ENCODE data around the gene POLDIP2.
"Not testable (repeated sequence)": the region's sequence is repeated elsewhere in the genome, so short reads cannot be mapped to it uniquely, and the experiment has no call there.

Gene POLDIP2

GRCh38 chr17:28344011-28344410, 13.3 kb downstream of the POLDIP2 start:
- H3K36me3 Mint-ChIP-seq (ENCODE audit: low read depth) = peaks cover 48% of the 10 kb centered on the region
- no peak overlapping the region for H3K4me3 Mint-ChIP-seq
- H3K9me3 Mint-ChIP-seq = no peaks in the 10 kb centered on the region
- H3K27me3 Mint-ChIP-seq (ENCODE audit: low read depth) = no peaks in the 10 kb centered on the region
- no peak for DNase-seq (ENCODE audit: low spot score)
- no peaks in the 10 kb centered on the region for H3K4me1 Mint-ChIP-seq (ENCODE audit: low read depth)
- H3K27ac Mint-ChIP-seq = no peak overlapping the region

GRCh38 chr17:28343491-28343932, 13.8 kb downstream of the POLDIP2 start:
- Mint-ChIP-seq H3K27me3 (ENCODE audit: low read depth) (no peaks in the 10 kb centered on the region), H3K4me3 (no peak overlapping the region), H3K9me3 (no peaks in the 10 kb centered on the region), H3K27ac (no peak overlapping the region), H3K4me1 (ENCODE audit: low read depth) (peaks cover under 1% of the 10 kb centered on the region), H3K36me3 (ENCODE audit: low read depth) (peaks cover 49% of the 10 kb centered on the region)
- DNase-seq (ENCODE audit: low spot score) = no peak

- Mint-ChIP-seq H3K9me3 (no peaks in the 10 kb centered on the region), H3K4me1 (ENCODE audit: low read depth) (peaks cover 6% of the 10 kb centered on the region), H3K36me3 (ENCODE audit: low read depth) (peaks cover 42% of the 10 kb centered on the region), H3K27ac (no peak overlapping the region), H3K27me3 (ENCODE audit: low read depth) (no peaks in the 10 kb centered on the region), H3K4me3 (no peak overlapping the region)
- DNase-seq (ENCODE audit: low spot score) = no peak
Observed at GRCh38 chr17:28342313-28342712, 15.0 kb downstream of the POLDIP2 start.

GRCh38 chr17:28341516-28341915, 15.8 kb downstream of the POLDIP2 start:
- Mint-ChIP-seq H3K9me3 (no peaks in the 10 kb centered on the region), H3K4me1 (ENCODE audit: low read depth) (peaks cover 14% of the 10 kb centered on the region)

GRCh38 chr17:28340374-28340773, 17.0 kb downstream of the POLDIP2 start:
- Mint-ChIP-seq H3K9me3 (no peaks in the 10 kb centered on the region), H3K27me3 (ENCODE audit: low read depth) (no peaks in the 10 kb centered on the region), H3K36me3 (ENCODE audit: low read depth) (peaks cover 28% of the 10 kb centered on the region), H3K4me1 (ENCODE audit: low read depth) (peaks cover 17% of the 10 kb centered on the region), H3K4me3 (no peak overlapping the region), H3K27ac (no peak overlapping the region)
- no peak for DNase-seq (ENCODE audit: low spot score)

More at GRCh38 chr17:28341516-28341915, 15.8 kb downstream of the POLDIP2 start:
- Mint-ChIP-seq H3K4me3 (no peak overlapping the region), H3K27me3 (ENCODE audit: low read depth) (no peaks in the 10 kb centered on the region), H3K27ac (no peak overlapping the region), H3K36me3 (ENCODE audit: low read depth) (peaks cover 35% of the 10 kb centered on the region)
- no peak for DNase-seq (ENCODE audit: low spot score)

DNA sequence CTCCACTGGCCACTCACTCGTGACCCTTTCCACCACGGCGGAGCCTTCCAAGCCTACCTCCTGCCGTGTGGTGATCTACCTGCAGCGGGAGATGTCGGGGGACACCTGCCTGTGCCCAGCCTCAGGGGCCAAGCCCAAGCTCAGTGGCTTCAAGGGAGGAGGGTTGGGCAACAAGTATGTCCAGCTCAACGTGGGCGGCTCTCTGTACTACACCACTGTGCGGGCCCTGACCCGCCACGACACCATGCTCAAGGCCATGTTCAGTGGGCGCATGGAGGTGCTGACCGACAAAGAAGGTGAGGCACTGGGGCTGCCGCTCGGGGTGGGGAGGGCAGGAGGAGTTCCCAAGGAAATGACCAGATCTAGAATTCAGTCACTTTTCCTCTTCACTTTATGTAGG, 17.9 kb downstream of the POLDIP2 start:
- no peak for DNase-seq (ENCODE audit: low spot score)
- no peak overlapping the region for H3K27ac Mint-ChIP-seq
- no peaks in the 10 kb centered on the region for H3K27me3 Mint-ChIP-seq (ENCODE audit: low read depth)
- H3K36me3 Mint-ChIP-seq (ENCODE audit: low read depth) = peaks cover 26% of the 10 kb centered on the region
- H3K4me3 Mint-ChIP-seq = no peak overlapping the region
- H3K9me3 Mint-ChIP-seq = no peaks in the 10 kb centered on the region
- H3K4me1 Mint-ChIP-seq (ENCODE audit: low read depth) = peaks cover 23% of the 10 kb centered on the region

DNA sequence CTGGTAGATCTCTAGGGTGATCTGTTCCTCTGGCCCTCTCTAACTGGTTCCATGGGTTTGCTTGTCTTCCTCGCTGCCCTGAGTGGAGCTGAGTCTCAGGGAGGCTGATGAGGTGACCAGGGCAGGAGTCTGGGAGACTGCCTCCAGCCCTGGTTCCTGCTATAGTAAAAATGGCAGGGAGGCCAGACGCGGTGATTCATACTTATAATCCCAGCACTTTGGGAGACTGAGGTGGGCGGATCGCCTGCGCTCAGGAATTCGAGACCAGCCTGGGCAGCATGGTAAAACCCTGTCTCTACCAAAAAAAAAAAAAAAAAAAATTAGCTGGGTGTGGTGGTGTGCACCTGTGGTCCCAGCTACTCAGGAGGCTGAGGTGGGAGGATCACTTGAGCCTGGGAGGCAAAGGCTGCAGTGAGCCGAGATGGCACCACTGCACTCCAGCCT, 18.5 kb downstream of the POLDIP2 start:
- not testable (repeated sequence) for H3K4me3 Mint-ChIP-seq; DNase-seq (ENCODE audit: low spot score); H3K9me3 Mint-ChIP-seq; H3K27me3 Mint-ChIP-seq (ENCODE audit: low read depth); H3K27ac Mint-ChIP-seq
- peaks cover 29% of the 10 kb centered on the region for H3K4me1 Mint-ChIP-seq (ENCODE audit: low read depth)
- H3K36me3 Mint-ChIP-seq (ENCODE audit: low read depth) = peaks cover 22% of the 10 kb centered on the region

GRCh38 chr17:28338056-28338768, 19.1 kb downstream of the POLDIP2 start:
- Mint-ChIP-seq H3K27ac (peak overlapping the region; percentile 41), H3K4me3 (no peak overlapping the region)
- no peak for DNase-seq (ENCODE audit: low spot score)

GRCh38 chr17:28335959-28336871, 21.1 kb downstream of the POLDIP2 start:
- no peaks in the 10 kb centered on the region for H3K9me3 Mint-ChIP-seq
- peaks cover 7% of the 10 kb centered on the region for H3K36me3 Mint-ChIP-seq (ENCODE audit: low read depth)
- no peaks in the 10 kb centered on the region for H3K27me3 Mint-ChIP-seq (ENCODE audit: low read depth)
- H3K4me3 Mint-ChIP-seq = peak overlapping the region; percentile 96
- peak overlapping the region; percentile 97 for H3K27ac Mint-ChIP-seq
- DNase-seq (ENCODE audit: low spot score) = peak; percentile 22
- H3K4me1 Mint-ChIP-seq (ENCODE audit: low read depth) = peaks cover 31% of the 10 kb centered on the region

More at GRCh38 chr17:28338056-28338768, 19.1 kb downstream of the POLDIP2 start:
- Mint-ChIP-seq H3K36me3 (ENCODE audit: low read depth) (peaks cover 22% of the 10 kb centered on the region), H3K27me3 (ENCODE audit: low read depth) (no peaks in the 10 kb centered on the region), H3K4me1 (ENCODE audit: low read depth) (peaks cover 30% of the 10 kb centered on the region), H3K9me3 (no peaks in the 10 kb centered on the region)

DNA sequence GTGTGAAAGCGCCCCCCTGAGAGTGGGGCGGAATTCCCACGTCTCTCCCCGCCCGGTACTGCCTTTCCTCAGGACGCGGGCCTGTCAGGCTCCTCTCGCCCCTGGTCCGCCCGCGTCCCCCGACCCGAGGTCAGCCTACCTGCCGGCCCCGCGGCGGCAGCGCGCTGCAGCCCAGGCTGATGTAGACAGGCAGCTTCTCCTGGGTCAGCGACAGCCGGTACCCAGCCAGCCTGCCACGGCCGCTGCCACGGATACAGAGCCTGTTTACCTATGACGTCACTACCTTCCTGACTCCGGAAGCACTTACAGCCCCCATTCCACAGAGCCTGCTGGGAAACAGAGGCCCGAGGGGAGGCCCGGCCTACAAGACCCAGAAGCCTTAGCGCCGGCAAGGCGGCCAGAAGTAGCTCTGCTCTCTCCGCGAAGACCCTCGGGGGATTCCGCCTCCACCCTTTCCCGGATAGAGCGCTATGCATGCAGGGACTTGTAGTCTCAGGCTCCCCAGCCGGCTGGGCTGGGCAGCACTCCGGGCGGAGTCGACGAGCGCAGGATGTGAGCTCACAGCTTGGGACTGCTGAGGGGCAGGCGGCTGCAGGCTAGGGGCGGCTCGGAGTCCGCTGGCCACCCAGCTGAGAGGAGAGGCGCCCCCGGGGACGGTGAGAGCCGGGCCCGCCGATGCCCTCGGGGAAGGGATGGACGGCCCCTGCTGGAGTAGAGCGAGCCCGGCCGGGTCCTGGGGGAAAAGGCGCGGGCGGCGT, 21.9 kb downstream of the POLDIP2 start, which contains the start of the genes IFT20 and TNFAIP1:
Gene IFT20, minus strand, starts transcription at position 272 of the 758 bp plus-strand sequence. CDS start 3,487 bp downstream, outside the sequence.
Gene TNFAIP1, plus strand, starts transcription at position 561 of the 758 bp plus-strand sequence. CDS start 3,761 bp downstream, outside the sequence.
- no peaks in the 10 kb centered on the region for H3K27me3 Mint-ChIP-seq (ENCODE audit: low read depth)
- peaks cover 6% of the 10 kb centered on the region for H3K36me3 Mint-ChIP-seq (ENCODE audit: low read depth)
- no peaks in the 10 kb centered on the region for H3K9me3 Mint-ChIP-seq
- H3K4me3 Mint-ChIP-seq = peak within 1 kb of the TSS; percentile 96
- DNase-seq (ENCODE audit: low spot score) = peak; percentile 99
- H3K4me1 Mint-ChIP-seq (ENCODE audit: low read depth) = peaks cover 31% of the 10 kb centered on the region
- H3K27ac Mint-ChIP-seq = peak within 1 kb of the TSS; percentile 97

DNA sequence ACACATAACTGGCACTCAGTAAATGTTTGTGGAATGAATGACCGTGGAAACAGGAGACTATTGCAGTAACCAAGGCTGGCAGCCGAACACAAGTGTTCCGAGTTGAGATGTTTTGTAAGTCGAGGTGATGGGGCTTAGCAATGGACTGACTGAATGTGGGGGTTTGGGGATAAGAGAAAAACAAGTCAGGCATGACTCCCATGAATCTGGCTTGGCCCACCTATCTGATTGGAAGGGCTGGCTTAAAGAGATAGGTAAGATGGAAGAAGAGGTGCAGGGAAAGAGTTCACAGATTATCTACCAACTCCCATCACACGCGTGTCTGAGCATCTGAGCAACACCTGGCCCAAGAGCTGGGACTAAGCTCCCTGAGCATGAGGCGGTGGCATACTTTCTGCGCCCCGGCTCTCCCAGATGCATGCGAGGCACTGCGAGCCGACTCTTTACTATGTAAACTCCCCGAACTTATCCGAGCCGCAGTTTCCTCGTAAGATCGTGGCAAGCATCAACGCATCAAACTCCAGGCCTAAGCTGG, 22.6 kb downstream of the POLDIP2 start:
- Mint-ChIP-seq H3K36me3 (ENCODE audit: low read depth) (peaks cover 2% of the 10 kb centered on the region), H3K27ac (peak overlapping the region; percentile 97), H3K9me3 (no peaks in the 10 kb centered on the region), H3K4me1 (ENCODE audit: low read depth) (peaks cover 31% of the 10 kb centered on the region), H3K4me3 (peak overlapping the region; percentile 96), H3K27me3 (ENCODE audit: low read depth) (no peaks in the 10 kb centered on the region)
- no peak for DNase-seq (ENCODE audit: low spot score)

DNA sequence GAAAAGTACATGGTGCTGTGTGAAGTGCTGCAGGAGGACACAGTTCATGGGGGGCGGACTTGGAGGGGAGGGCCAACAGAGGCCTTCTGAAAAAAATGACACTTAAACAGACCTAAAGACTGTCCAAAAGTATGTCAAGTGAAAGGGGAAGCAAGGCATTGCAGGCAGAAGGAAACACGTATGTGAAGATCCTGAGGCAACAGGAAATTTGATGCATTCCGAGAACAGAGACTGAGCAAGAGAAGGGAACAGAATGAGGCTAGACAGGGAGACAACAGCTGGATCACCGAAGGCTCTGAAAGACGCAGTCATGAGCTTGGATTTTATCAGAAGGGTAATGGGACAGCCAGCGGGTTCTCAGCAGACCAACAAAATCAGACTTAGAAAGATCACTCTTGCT, 23.2 kb downstream of the POLDIP2 start:
- DNase-seq (ENCODE audit: low spot score) = no peak
- Mint-ChIP-seq H3K27ac (peak overlapping the region; percentile 97), H3K4me3 (peak overlapping the region; percentile 96), H3K9me3 (no peaks in the 10 kb centered on the region), H3K27me3 (ENCODE audit: low read depth) (no peaks in the 10 kb centered on the region), H3K36me3 (ENCODE audit: low read depth) (peaks cover 2% of the 10 kb centered on the region), H3K4me1 (ENCODE audit: low read depth) (peaks cover 31% of the 10 kb centered on the region)

GRCh38 chr17:28333083-28333746, 24.1 kb downstream of the POLDIP2 start:
- Mint-ChIP-seq H3K27me3 (ENCODE audit: low read depth) (no peaks in the 10 kb centered on the region), H3K4me1 (ENCODE audit: low read depth) (peaks cover 29% of the 10 kb centered on the region), H3K27ac (no peak overlapping the region), H3K9me3 (no peaks in the 10 kb centered on the region), H3K36me3 (ENCODE audit: low read depth) (peaks cover 9% of the 10 kb centered on the region), H3K4me3 (no peak overlapping the region)
- no peak for DNase-seq (ENCODE audit: low spot score)

All from T-helper 2 cell treated with Interferon-gamma antibody and Interleukin-4, amounts not matched to agents 5 μg/mL and 100 μg/mL, for 36 hours (primary cell).